ENCODE data around the gene SULT2B1.

SULT2B1 gene

DNA sequence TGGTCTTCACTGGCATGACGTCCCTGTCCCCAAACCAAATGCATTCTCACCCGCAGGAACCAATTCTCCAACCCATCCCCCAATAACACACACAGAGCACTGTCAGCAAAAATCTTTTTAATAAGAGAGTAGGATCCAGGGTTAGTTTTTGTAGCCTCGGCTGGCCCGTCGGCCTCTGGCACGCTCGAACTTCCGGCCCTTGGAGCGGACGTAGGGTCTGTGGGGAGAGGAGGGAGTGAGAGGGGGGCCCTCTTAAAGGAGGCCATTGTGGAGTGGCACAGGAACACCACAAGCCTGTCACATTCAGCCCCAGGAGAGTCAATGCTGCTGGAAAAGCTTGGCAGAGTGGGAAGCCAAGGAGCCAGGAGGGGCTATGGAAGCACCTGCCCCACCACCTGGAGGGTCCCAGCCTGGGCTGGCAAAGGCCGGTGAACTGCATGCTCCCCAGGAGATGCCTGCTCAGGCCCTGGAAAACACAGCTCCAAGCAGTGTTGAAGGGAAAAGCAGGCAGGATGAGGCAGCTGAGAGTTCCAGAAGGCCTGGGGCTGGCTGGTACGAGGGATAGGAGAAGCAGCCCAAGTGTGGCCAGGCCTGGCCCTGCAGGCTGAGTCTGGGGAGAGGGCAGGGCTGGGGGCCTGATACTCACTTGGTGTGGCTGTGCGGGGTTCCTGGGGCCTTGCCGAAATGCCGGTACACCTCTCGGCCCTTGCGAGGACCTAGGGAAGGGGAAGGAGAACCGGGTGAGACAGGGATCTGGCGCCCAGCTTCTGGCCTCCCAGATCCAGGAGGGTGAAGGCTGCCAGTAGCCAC is 63.5 kb downstream of the SULT2B1 start:
- FAIRE-seq, result no peak
- DNase-seq (ENCODE audit: extremely low spot score, insufficient read length, low read depth), result no peak

DNA sequence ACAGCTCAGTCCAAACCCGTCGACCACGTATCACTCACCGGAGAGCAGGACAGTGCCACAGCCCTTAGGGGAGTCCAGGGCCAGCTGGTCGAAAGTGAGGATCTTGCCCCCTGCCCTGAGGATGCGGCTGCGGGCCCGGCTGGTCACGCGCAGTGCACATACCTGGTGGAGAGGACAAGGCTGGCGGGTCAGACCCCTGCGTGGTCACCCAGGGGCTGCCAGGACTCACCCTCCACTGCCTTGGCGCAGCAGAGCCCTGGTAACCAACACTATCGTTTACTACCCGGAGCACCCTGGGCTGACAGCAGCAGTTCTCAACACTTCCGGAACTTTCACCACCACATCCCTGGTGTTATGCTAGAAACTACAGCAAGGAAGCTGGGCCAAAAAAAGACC is 64.1 kb downstream of the SULT2B1 start:
- no peak for FAIRE-seq

DNA sequence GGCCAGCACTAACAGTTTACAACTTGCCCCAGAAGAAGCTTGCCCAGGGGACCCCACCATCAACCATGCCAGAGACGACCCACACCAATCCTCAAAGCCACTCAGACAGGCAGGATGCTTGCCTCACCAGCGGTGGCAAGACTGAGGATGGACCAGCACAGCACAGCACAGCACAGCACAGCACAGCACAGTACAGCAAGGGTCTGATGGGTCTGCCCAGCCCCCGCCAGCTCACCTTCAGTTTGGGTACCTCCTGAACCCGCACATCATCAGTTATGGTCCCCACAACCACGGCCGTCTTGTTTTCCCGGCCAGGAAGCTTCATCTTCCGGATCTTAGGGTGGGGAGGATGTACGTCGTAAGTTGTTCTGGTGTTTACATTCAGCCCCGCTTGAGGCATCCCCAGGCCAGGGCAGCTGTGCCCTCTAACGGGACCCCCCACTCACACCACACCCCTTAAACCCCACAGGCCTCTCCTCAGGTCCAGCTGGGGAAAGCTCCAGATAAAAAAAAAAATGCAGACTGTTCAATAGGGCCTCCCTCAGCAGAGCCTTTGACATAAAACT is 64.6 kb downstream of the SULT2B1 start:
- no peak for DNase-seq (ENCODE audit: extremely low spot score, insufficient read length, low read depth)
- FAIRE-seq, result no peak

More for the DNA sequence above, 64.1 kb downstream of the SULT2B1 start:
- no peak for DNase-seq (ENCODE audit: extremely low spot score, insufficient read length, low read depth)

DNA sequence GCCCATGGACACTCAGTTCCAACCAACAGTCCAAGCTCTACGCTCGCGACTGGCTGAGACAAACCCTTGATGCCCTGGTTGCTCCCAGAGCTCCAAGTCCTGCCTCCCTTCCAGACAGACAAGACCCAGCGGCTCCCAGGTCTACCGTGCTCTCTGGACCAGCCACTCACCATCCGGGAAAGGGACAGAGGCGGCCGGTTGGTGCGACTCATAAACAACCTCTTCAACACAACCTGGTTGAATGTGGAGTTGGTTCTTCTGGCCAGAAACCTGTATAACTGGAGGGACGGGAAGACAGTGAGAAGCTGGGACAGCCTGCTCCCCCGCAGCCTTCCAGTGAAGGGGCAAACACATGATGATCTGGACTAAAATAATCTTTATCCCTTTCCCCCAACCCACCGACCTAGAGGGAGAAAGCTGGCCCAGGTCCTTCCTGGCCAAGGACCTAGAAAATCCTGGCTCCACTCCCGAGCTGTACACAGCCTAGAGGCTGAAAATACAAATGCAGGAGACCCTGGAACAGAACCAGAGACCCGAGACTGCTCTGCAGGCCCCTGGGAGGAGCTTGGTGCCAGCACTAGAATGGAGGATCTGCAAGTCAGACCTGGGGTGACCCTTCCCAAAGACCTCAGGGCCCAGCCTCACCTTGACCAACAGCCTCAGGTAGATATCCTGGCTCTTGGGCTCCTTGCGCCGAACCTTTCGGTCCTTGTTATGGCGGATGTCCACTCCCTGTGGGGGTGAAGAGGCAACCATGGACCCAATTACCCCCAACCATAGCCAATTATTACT is 65.4 kb downstream of the SULT2B1 start:
- FAIRE-seq, result no peak
- no peak for DNase-seq (ENCODE audit: extremely low spot score, insufficient read length, low read depth)

DNA sequence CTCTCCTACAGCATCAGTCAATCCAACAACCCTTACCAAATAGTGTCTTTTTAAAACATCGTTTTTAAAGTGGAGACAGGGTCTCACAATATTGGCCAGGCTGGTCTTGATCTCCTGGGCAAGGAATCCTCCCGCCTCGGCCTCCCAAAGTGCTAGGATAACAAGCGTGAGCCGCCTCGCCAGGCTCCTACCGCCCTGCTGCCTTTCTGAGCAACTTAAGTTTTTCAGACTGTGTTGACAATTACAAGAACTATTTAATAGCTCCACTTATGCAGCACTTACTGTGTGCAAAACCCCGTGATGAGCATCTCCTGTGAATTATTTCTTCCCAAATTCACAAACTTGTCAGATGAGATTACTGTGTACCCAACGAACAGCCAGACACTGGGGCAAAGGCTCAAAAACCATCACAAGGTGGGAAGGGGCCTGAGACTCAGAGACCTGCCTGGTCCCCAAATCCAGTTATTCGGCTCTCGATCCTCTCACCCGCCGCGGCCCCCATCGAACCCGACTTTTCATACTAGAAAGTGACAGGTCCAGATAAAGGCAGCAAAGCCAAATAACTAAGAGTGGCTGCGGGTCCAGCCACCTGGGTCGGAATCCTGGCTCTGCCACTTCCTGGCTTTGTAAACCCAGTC is 66.4 kb downstream of the SULT2B1 start:
- DNase-seq (ENCODE audit: extremely low spot score, insufficient read length, low read depth) (no peak), FAIRE-seq (no peak)

DNA sequence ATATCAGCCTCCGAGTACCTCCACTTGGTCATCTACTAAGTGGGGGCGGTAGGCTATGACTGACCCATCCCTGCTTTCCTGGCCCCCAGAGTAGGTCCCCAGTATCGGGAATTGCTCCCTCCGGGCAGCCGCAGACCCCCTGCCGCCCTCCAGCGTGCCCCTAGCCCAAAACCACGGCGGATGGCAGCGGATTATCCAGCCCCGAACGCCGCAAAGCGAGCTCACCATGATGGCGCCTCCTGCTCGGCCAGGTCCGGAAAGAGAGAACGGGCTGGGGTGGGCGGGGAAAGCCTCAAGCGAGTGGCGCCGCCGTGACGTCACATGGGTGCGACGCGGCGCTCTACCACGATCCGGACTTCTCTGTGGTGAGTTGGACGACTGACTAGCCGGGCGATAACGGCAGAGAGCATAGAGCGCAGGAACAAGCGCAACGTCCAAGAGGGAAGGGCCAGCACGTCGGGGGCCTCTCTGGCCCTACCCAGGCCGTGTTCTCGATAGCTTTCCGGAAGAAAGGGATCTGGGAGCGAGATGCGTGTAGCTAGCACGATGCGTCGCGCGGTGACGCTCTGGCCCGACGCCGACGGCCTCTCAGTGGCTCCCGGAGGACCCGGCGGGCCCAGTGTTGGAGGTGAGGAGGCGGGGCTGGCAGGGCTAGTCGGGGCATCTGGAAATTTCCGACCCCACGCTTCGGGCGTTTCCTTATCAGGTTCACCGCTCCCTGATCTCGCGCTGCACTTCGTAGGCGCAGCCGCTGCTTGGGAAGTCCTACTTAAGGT is 67.1 kb downstream of the SULT2B1 start, which contains the start of the genes RPL18 and SPHK2:
Gene RPL18 (minus strand): TSS at position 263 of the 776 bp plus-strand sequence. CDS start 35 bp downstream, at position 228.
Gene SPHK2 (plus strand): TSS at position 591 of the 776 bp plus-strand sequence. CDS start 1,009 bp downstream, outside the sequence.
- FAIRE-seq (peak; percentile 98), DNase-seq (ENCODE audit: extremely low spot score, insufficient read length, low read depth) (peak; percentile 93)

DNA sequence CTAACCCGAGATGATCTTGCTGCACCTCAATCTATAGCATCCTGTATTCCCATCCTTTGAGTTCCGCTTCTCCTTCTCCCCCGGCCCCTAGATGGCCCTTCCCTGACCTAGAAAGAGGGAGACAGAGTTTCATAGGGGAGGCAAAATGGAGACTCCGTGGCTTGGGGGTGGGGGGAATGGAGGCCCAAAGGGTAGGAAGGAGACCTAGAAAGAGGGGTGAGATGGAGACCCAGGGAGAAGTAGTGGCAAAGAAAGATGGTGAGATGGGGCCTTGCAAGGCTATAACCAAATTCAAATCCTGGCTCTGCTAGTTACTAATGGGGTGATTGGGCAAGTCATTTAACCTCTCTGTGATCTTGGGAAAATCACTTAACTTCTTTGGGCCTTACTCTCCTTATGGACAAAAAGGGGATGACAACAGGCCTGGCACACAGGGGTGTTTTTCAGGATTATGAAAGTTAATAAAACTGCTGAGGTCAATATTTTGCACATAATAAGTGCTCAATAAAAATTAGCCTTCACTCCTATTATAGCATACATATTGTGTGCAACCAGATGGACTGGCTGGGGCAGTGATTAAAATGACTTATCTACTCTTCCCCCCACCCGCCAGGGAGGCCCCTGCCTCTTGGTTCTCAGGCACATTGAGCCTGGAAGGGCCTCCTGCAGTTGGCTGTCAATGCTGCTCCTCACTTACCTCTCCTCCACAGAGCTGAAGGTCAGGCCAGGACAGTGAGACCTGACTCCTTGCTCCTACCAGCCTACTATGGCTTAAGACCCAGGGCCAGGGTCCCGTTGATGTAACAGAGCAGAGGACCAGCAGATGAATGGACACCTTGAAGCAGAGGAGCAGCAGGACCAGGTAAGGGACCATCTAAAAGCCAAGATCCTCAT is 68.0 kb downstream of the SULT2B1 start:
- DNase-seq (ENCODE audit: extremely low spot score, insufficient read length, low read depth) (no peak), FAIRE-seq (no peak)

DNA sequence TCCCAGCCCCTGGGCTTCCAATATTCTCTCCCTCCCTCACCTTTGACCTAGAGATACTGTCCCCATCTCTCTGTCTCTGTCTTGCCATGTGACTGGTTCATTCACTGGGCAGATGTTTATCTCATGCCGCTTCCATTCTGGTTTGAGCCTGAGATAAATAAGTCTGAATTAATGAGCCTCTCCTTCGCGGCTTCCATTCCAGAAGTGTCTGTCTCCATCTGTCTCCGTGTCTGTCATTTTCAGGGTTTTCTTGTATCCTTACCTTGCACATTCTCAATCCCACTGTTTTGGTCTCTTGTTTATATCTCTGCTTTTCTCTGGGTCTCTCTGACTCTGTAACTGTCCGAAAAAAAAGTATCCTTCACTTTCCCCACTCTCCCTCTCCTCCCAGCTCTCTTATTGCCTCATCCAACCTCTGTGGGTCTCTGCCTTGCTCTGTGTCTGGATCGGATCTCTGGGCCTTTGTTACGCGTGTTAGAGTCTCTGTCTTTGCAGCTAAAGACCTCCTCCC is 71.6 kb downstream of the SULT2B1 start:
- DNase-seq (ENCODE audit: extremely low spot score, insufficient read length, low read depth), result no peak
- FAIRE-seq, result no peak

DNA sequence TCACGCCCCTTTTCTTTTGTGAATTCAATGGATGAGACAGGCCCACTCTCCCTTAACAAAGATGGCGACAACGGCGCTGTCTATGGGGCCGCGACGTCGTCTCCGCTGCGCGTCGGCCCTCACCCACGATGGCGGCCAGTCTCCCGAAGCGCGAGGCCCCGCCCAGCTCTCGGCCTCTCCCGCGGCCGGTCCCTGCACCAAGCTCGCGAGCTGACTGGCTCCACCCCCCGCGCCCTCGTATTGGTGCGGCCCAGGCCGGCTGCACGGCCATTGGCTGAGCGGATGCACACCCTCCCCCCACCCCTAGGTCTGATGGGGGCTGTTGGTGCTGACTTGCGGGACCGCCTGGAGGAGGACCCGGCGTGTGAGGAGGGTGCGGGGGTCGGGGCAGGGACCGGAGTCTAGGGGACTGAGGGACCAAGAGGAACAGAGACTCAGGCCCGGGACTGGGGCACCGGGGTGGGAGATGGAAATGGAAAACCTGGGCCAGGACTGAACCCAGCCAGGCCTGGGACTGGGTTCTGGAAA is 72.2 kb downstream of the SULT2B1 start:
- peak; percentile 86 for DNase-seq (ENCODE audit: extremely low spot score, insufficient read length, low read depth)
- FAIRE-seq, result peak; percentile 97

DNA sequence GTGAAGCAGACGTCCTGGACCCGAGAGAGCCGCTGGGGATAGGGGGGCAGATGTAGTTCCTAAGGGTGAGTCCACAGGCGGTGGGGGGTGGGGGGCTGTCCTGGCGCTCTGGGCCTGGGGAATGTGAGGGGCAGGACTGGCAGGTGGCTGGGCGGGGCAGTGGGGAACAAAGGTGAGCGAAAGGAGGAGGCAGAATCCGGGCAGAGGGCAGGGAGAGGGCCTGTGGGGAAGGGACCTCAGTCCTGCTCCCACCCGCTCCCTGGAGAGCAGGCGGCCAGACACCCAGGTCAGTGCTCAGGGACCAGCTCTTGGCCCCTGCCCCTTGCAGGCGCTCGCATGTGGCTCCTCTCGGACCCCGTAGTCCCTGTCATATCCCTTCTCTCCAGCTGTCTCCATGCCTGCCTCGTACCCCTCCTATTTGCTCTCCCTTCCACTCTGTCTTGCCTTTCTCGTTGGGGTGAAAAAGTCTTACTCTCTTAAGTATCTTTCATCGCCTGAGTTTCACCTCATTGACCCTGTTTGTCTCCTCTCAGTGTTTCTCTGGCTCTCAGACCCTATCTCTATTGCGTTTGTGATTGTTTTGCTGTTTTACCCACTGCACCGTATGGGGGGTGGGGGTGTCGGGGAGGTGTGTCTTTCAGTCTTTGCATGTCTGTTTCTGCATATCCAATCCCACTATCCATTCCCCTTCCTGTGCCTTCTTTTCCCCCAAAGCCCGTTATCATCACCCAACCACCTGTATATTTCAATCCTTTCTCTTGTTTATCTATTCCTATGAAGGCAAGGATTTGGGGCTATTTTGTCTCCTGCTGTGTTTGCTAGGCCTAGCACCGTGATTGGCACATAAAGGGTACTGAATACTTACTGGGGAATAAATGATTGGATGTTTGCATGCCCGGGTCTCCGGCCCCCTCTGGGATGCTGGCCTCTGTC is 73.1 kb downstream of the SULT2B1 start:
- FAIRE-seq (no peak), DNase-seq (ENCODE audit: extremely low spot score, insufficient read length, low read depth) (no peak)

DNA sequence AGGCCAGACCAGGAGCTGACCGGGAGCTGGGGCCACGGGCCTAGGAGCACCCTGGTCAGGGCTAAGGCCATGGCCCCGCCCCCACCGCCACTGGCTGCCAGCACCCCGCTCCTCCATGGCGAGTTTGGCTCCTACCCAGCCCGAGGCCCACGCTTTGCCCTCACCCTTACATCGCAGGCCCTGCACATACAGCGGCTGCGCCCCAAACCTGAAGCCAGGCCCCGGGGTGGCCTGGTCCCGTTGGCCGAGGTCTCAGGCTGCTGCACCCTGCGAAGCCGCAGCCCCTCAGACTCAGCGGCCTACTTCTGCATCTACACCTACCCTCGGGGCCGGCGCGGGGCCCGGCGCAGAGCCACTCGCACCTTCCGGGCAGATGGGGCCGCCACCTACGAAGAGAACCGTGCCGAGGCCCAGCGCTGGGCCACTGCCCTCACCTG is 73.9 kb downstream of the SULT2B1 start:
- DNase-seq (ENCODE audit: extremely low spot score, insufficient read length, low read depth) (no peak), FAIRE-seq (no peak)

DNA sequence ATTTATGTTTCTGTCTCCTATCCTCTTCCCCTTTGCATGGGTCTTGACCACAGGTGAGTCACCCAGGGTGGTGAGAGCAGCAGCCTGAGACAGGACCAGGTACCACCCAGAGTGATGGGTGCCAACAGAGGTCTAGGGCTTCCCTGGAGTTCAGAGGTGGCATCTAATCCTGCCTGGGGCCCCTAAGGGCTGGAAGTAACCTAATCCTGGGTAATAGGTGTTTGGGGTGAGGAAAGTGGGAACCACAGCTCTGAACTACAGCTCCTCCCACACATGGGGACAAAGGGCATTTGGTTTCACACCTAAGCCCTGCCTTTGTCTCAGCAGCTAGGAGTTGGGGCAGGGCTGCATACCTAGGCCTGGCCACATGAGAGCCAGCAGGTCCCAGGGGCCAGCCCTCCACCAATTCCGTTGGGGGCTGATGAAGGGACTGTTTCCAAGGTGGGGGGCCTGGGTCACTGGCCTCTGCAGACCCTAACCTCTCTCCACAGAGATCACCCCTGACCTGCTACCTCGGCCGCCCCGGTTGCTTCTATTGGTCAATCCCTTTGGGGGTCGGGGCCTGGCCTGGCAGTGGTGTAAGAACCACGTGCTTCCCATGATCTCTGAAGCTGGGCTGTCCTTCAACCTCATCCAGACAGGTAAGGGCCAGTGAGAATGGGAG is 75.4 kb downstream of the SULT2B1 start:
- no peak for DNase-seq (ENCODE audit: extremely low spot score, insufficient read length, low read depth)
- no peak for FAIRE-seq

DNA sequence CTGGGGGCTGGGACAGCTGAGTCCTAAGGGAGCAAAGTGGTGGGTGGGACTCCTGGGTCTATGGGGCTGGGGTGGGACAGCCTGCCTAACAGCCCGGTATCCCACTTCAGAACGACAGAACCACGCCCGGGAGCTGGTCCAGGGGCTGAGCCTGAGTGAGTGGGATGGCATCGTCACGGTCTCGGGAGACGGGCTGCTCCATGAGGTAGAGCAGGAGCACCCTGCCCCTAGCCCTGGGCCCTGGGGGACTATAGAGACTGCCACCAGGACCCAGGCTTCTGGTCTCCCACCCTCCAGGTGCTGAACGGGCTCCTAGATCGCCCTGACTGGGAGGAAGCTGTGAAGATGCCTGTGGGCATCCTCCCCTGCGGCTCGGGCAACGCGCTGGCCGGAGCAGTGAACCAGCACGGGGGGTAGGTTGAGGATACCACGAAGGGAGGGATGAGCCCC is 75.9 kb downstream of the SULT2B1 start:
- DNase-seq (ENCODE audit: extremely low spot score, insufficient read length, low read depth) (no peak), FAIRE-seq (no peak)

DNA sequence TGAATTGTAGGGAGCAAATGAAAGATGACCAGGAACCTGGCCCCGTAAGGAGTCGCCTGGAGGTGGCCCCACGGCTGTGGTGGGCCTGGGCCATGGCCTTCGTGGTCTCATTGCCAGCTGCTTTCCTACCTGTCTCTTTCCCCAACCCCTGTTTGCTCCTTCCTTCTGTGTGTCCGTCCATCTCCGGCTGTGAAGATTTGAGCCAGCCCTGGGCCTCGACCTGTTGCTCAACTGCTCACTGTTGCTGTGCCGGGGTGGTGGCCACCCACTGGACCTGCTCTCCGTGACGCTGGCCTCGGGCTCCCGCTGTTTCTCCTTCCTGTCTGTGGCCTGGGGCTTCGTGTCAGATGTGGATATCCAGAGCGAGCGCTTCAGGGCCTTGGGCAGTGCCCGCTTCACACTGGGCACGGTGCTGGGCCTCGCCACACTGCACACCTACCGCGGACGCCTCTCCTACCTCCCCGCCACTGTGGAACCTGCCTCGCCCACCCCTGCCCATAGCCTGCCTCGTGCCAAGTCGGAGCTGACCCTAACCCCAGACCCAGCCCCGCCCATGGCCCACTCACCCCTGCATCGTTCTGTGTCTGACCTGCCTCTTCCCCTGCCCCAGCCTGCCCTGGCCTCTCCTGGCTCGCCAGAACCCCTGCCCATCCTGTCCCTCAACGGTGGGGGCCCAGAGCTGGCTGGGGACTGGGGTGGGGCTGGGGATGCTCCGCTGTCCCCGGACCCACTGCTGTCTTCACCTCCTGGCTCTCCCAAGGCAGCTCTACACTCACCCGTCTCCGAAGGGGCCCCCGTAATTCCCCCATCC is 76.7 kb downstream of the SULT2B1 start:
- FAIRE-seq (no peak), DNase-seq (ENCODE audit: extremely low spot score, insufficient read length, low read depth) (no peak)

DNA sequence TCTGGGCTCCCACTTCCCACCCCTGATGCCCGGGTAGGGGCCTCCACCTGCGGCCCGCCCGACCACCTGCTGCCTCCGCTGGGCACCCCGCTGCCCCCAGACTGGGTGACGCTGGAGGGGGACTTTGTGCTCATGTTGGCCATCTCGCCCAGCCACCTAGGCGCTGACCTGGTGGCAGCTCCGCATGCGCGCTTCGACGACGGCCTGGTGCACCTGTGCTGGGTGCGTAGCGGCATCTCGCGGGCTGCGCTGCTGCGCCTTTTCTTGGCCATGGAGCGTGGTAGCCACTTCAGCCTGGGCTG is 77.3 kb downstream of the SULT2B1 start:
- no peak for FAIRE-seq
- no peak for DNase-seq (ENCODE audit: extremely low spot score, insufficient read length, low read depth)
